GM20000 (cell line): Measurements from ENCODE around the gene FMOD.

Experiments used
- DNase-seq: peaks from one replicate; pipeline ENCODE4 v3.0.0; 2012; ENCODE audit warnings: low spot score
- TF ChIP-seq, protein P1 (sequence below): IDR thresholded peaks from 2 replicates; pipeline ENCODE4 v1.5.1; 2012; ENCODE audit warnings: mild to moderate bottlenecking, control low read depth; ENCODE audit errors: extremely low read depth, missing control alignments

The FMOD gene

DNA sequence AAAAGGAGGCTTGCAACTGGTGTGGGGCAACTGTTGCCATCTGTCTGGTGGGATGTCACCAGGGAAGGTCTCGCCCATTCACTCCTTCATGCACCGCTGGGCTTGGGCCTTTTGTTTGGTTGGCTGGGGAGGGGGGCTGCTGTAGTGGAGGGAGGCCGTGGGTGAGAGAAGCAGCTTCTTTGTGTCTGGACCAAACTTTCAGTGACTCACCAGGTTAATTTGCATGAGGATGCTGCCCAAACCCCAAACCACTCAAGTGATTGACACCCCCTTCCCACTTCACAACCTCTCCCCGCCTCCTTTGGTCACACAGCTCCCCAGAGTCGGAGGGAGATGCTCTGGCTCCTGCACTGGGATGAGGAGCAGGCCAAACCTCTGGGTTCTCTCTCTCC is 25.9 kb downstream of the FMOD start:
- TF ChIP-seq, protein P1, sequence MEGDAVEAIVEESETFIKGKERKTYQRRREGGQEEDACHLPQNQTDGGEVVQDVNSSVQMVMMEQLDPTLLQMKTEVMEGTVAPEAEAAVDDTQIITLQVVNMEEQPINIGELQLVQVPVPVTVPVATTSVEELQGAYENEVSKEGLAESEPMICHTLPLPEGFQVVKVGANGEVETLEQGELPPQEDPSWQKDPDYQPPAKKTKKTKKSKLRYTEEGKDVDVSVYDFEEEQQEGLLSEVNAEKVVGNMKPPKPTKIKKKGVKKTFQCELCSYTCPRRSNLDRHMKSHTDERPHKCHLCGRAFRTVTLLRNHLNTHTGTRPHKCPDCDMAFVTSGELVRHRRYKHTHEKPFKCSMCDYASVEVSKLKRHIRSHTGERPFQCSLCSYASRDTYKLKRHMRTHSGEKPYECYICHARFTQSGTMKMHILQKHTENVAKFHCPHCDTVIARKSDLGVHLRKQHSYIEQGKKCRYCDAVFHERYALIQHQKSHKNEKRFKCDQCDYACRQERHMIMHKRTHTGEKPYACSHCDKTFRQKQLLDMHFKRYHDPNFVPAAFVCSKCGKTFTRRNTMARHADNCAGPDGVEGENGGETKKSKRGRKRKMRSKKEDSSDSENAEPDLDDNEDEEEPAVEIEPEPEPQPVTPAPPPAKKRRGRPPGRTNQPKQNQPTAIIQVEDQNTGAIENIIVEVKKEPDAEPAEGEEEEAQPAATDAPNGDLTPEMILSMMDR, result no peak
- DNase-seq, result peak; percentile 83

DNA sequence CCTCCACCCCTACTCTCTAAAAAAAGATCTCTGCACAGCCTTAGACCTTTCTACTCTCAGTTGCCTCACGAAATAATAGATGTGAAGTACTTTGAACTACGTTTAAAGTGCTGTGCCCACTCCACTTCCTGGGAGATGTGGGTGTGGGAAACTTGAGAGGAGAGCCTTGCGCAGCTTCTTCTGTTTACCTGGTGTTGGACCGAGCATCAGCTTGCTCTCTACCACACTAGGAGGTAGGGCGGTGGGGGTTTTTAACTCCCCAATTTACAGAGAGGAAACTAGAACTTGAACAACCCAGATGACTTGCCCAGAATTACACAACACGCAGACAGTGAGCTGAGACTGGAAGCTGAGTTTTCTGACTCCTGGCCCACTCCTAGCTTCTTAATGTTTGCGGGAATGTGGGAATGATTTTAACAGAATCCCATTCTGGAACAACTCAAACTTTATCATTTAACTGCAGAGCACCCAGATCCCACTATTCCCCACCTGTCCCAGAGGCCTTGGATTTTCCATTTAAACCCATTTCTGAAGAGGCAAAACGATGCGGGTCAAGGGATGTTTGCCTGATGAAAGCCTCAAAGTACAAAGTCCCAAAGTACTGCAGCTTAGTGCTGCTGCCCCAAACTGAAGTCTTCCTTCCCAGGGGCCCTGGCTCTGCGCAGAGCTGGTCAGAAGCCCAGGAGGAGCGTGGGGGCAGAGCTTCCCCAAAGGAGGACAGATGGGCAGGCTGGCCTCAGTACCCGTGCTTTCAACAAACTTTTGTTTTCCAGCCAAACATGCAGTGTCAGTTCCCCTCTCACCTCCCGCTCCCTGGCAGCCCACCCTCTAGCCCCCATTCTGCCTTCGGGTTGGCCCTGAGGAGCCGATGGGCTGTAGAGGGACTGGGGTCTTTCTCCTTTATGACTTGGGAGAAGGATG is 26.6 kb downstream of the FMOD start:
- TF ChIP-seq, protein P1, result no peak
- DNase-seq, result no peak

DNA sequence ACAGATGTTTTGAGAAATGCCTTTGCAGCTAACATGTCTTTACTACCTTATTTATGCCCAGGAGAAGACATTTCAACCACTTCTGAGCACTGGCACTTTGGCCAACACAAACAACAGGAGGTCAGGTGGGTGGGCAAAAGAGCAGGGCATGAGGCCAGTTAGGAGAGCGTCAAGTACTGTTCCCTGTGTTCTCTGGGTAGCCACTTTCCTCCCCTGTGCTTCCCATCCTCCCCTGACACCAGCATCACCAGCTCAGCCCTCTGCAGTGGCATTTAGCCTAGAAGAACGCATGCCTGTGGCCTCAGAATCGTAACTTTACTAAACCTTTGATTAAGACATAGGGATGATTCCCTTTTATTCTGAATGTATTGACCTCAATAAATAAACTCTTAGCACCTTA is 27.3 kb downstream of the FMOD start:
- DNase-seq, result no peak
- TF ChIP-seq, protein P1, result no peak

DNA sequence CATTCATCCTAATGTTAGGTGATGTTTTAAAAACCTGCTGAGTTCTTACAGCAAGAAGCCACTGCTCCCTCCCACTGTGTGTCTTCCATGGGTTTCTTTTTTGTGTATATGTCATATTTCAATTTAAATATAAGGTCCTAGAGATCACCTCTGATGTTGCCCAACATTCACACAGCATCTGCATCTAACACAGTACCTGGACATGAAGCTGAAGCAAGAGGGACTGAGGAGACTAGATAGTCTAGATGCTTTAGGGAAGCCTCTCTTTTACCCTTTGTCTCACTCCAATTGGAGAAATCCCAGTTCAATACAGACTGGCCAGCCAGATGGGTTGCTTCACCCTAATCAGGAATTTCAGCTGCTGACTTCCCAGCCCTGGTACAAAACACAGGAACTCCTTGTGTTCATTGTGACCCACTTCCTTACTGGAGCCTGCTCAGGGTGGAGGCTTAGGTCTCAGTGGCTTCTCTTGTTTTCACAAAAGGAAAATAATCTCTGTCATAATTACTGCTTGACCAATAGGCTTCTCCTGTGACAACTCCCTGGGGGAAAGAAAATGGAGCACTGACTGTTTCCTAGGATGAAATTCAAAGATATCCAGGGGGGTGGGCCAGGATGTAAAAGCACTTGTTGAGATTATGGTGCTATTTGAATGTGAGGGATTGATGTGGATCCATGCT is 28.3 kb downstream of the FMOD start:
- no peak for DNase-seq
- TF ChIP-seq, protein P1, result no peak

DNA sequence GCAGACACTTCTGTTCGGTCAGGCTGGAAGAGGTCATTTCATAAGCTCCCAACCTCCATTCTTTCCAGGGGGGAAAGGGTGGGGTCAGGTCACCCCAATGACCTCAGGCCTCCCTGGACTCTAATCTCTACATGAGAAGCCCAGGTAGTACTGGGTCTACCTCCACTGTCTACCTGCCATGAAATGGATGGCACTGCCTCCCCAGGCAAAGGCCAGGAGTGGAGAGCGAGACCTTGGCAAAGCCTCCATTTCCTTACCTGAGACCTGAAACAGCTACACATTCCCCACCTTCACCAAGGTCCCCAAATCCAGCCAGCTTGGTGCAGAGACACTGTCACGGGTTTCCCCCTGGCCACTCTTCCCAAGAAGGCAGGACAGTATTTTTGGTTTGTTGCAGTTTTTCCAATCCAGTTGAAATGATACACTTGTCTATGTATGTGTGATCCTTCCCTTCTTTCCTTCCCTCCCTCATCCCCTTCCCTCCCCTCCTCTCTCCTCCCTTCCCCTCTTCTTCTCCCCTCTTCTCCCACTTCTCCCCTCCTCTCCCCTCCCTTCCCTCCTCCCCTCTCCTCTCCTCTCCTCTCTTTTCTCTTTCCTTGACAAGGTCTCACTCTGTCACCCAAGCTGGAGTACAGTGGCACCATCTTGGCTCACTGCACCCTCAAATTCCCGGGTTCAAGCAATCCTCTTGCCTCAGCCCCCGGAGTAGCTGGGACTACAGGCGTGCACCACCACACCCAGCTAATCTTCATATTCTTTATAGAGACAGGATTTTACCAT is 29.5 kb downstream of the FMOD start:
- TF ChIP-seq, protein P1, result no peak

DNA sequence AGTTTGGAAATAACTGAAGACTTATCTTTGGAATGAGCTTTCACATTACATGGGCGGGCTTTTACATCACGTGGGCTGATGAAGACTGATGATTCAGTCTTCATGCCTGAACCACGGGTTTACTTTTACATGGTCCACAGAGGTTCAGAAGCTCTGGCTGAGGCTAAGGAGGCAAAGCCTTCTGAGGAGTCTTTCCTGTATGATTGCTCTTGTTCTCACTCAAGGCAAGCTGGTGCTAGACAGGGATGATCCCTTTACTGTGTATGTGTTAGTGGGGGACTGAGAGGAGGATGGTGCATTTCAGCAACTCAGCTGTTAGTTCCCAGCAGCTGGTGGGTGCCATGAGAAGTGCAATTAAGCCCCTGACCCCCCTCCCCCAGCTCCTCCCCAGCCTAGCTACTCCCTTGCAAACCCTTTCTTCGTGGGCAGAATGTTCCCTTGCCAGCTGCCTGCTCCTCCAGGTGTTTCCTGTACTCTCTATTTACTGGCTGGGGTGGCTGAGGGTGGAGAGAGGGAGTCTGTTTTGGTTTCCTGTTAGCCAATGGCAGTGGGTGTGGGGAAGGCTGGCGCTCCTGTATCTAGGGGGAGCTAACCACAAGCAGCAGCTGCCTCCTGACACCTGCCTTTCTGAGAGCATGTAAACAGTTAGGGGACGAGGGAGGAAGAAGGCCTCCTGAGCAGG is 30.2 kb downstream of the FMOD start:
- TF ChIP-seq, protein P1, result no peak
- peak; percentile 69 for DNase-seq

More for the DNA sequence above, 29.5 kb downstream of the FMOD start:
- DNase-seq, result no peak
